Coronary artery (tissue), 2 donors: ENCODE results near the gene MTHFD2L.
"Not testable (repeated sequence)": the region's sequence is repeated elsewhere in the genome, so short reads cannot be mapped to it uniquely, and the experiment has no call there.

Experiments used
- DNase-seq: peaks from one replicate; pipeline ENCODE4 v3.0.0-alpha.2; 2017; ENCODE audit warnings: low spot score
- H3K27ac ChIP-seq, 2 donors: fragments of 200-600 bp; sonication (generic); one replicate each; pipeline ENCODE4 v1.5.1; 2016 to 2019
- H3K4me3 ChIP-seq: fragments of 200-600 bp; sonication (generic); 2 replicates; pipeline ENCODE4 v1.5.1; 2016; ENCODE audit warnings: mild to moderate bottlenecking, moderate library complexity
- CTCF ChIP-seq: fragments of 200-600 bp; sonication (generic); IDR thresholded peaks from one replicate; pipeline ENCODE4 v1.5.1; 2019; ENCODE audit warnings: antibody characterized with exemption

The MTHFD2L gene

GRCh38 chr4:74338792-74339333 is 180.9 kb downstream of the MTHFD2L start:
- no peak for DNase-seq
- Histone ChIP-seq H3K4me3 (no peak overlapping the region), H3K27ac (no peak overlapping the region)
- no peak for TF ChIP-seq CTCF

- Histone ChIP-seq H3K27ac (no peak overlapping the region), H3K4me3 (no peak overlapping the region)
- TF ChIP-seq CTCF = no peak
- DNase-seq = no peak
Measured at GRCh38 chr4:74339501-74339900, 181.6 kb downstream of the MTHFD2L start.

- not testable (repeated sequence) for H3K4me3 ChIP-seq
Measured at GRCh38 chr4:74340421-74340820, 182.5 kb downstream of the MTHFD2L start.

GRCh38 chr4:74344031-74344430 is 186.1 kb downstream of the MTHFD2L start:
- TF ChIP-seq CTCF = no peak
- no peak for DNase-seq
- no peak overlapping the region for H3K27ac ChIP-seq
- H3K4me3 ChIP-seq = no peak overlapping the region

More at GRCh38 chr4:74340421-74340820, 182.5 kb downstream of the MTHFD2L start:
- not testable (repeated sequence) for H3K27ac ChIP-seq, DNase-seq
